HuH-7.5 (cell line): Measurements from ENCODE around the gene ITGB2.

Experiments
- DNase-seq: peaks from one replicate; pipeline ENCODE4 v3.0.0; 2011; ENCODE audit warnings: low spot score

Gene ITGB2

GRCh38 chr21:44867999-44868700 is 52.5 kb downstream of the ITGB2 start:
- DNase-seq = no peak

- DNase-seq = no peak
These were observed 53.2 kb downstream of the ITGB2 start for GRCh38 chr21:44867464-44867863.

GRCh38 chr21:44866780-44867179 is 53.9 kb downstream of the ITGB2 start:
- DNase-seq = no peak

GRCh38 chr21:44865561-44866280 is 55.0 kb downstream of the ITGB2 start:
- DNase-seq = no peak

GRCh38 chr21:44862869-44863685 is 57.6 kb downstream of the ITGB2 start:
- no peak for DNase-seq

- DNase-seq = no peak
These were observed 61.9 kb downstream of the ITGB2 start for GRCh38 chr21:44858791-44859190.

GRCh38 chr21:44858291-44858690 is 62.4 kb downstream of the ITGB2 start:
- no peak for DNase-seq

- no peak for DNase-seq
These were observed 63.4 kb downstream of the ITGB2 start for GRCh38 chr21:44857127-44857892.

- no peak for DNase-seq
These were observed 64.6 kb downstream of the ITGB2 start for GRCh38 chr21:44856131-44856530.

GRCh38 chr21:44855572-44855971 is 65.1 kb downstream of the ITGB2 start:
- no peak for DNase-seq

- DNase-seq = no peak
These were observed 65.8 kb downstream of the ITGB2 start for GRCh38 chr21:44854664-44855446.

GRCh38 chr21:44854391-44854663 is 66.4 kb downstream of the ITGB2 start:
- DNase-seq = no peak

- no peak for DNase-seq
These were observed 66.9 kb downstream of the ITGB2 start for GRCh38 chr21:44853601-44854390.

- no peak for DNase-seq
These were observed 69.6 kb downstream of the ITGB2 start for GRCh38 chr21:44850905-44851657.

GRCh38 chr21:44850208-44850800 is 70.4 kb downstream of the ITGB2 start:
- DNase-seq = no peak

GRCh38 chr21:44849616-44850130 is 71.0 kb downstream of the ITGB2 start:
- no peak for DNase-seq

GRCh38 chr21:44848821-44849521 is 71.7 kb downstream of the ITGB2 start:
- no peak for DNase-seq

- no peak for DNase-seq
These were observed 73.2 kb downstream of the ITGB2 start for GRCh38 chr21:44847261-44848056.
